Measurements from ENCODE around the gene INSIG1. TPM values are rescaled to one million over a fixed set of nuclear protein-coding genes. Genes with fewer than 3 reads are reported as not detected.

Gene INSIG1
- total RNA-seq, 1 experiment from 2014 or later: 60.1 TPM

DNA sequence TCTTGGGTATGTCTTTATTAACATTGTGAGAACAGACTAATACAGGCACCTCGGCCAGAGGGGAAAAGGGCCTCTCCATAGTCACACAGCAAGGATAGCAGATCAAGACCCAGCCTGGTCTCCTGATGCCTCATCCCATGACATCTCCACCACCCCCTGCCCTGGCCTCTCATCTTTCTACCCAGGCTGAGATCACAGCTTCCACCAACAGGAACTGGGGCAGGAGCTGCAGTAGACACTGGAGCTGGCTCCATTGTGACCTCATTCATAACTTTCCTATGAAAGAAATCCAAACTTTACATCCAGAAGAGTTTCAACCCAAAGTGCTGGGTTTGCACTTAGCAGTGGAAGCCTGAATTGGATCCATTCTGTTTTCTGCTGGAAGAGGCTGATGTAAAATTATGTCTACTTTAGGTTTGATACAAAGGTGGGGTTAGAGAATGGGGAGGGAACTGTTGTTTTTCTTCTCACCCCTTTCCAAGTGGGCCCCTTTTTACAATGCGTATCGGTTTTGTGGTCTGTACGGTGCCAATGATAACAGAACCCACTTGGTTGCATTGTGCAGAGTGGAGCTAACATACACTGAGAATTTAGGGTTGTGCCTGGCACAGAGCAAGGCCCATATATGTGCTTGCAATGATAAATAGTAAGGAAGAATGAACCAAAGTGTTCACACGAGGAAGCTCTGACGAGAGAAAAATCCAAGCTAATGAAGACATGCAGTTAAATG is 28.6 kb upstream of the INSIG1 start:
- no peaks in the 10 kb centered on the region for H3K27me3 ChIP-seq (replicated peaks; ENCODE audit: control insufficient read depth, insufficient read depth, low read length)
- no peaks in the 10 kb centered on the region for H3K9me3 Mint-ChIP-seq (ENCODE audit: unreplicated experiment)
- H3K4me3 ChIP-seq (ENCODE audit: low read depth, low read length): no peak overlapping the region
- 0 out of 2 replicates have a peak, but pooled peaks cover 3% of the 10 kb centered on the region for H3K4me1 ChIP-seq
- no peaks in the 10 kb centered on the region for H3K9me3 ChIP-seq
- H3K36me3 ChIP-seq (ENCODE audit: control insufficient read depth, insufficient read depth, low read length): no peaks in the 10 kb centered on the region
- DNase-seq: no peak
- intact Hi-C loops (cut with micrococcal nuclease; ENCODE audit: unreplicated experiment): no loop called here
- H3K4me1 Mint-ChIP-seq (ENCODE audit: low read depth, unreplicated experiment): no peaks in the 10 kb centered on the region
- no peaks in the 10 kb centered on the region for H3K36me3 Mint-ChIP-seq (ENCODE audit: insufficient read depth, unreplicated experiment)
- ChIA-PET POLR2A (no interaction called here), CTCF (no interaction called here)
- no peaks in the 10 kb centered on the region for H3K27me3 Mint-ChIP-seq (ENCODE audit: insufficient read depth, unreplicated experiment)
- no peak overlapping the region for H3K4me3 Mint-ChIP-seq (ENCODE audit: unreplicated experiment)
- TF ChIP-seq, protein P1, sequence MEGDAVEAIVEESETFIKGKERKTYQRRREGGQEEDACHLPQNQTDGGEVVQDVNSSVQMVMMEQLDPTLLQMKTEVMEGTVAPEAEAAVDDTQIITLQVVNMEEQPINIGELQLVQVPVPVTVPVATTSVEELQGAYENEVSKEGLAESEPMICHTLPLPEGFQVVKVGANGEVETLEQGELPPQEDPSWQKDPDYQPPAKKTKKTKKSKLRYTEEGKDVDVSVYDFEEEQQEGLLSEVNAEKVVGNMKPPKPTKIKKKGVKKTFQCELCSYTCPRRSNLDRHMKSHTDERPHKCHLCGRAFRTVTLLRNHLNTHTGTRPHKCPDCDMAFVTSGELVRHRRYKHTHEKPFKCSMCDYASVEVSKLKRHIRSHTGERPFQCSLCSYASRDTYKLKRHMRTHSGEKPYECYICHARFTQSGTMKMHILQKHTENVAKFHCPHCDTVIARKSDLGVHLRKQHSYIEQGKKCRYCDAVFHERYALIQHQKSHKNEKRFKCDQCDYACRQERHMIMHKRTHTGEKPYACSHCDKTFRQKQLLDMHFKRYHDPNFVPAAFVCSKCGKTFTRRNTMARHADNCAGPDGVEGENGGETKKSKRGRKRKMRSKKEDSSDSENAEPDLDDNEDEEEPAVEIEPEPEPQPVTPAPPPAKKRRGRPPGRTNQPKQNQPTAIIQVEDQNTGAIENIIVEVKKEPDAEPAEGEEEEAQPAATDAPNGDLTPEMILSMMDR (IDR thresholded peaks at IDR 0.05; ENCODE audit: insufficient read depth in 1 of 2, low read depth in 1 of 2, low read length in 1 of 2, severe bottlenecking in 1 of 2, unreplicated experiment in 1 of 2): no peak
- H3K27ac Mint-ChIP-seq (ENCODE audit: unreplicated experiment): no peak overlapping the region
- BruUV-seq (replicated peaks): no TSS peak

DNA sequence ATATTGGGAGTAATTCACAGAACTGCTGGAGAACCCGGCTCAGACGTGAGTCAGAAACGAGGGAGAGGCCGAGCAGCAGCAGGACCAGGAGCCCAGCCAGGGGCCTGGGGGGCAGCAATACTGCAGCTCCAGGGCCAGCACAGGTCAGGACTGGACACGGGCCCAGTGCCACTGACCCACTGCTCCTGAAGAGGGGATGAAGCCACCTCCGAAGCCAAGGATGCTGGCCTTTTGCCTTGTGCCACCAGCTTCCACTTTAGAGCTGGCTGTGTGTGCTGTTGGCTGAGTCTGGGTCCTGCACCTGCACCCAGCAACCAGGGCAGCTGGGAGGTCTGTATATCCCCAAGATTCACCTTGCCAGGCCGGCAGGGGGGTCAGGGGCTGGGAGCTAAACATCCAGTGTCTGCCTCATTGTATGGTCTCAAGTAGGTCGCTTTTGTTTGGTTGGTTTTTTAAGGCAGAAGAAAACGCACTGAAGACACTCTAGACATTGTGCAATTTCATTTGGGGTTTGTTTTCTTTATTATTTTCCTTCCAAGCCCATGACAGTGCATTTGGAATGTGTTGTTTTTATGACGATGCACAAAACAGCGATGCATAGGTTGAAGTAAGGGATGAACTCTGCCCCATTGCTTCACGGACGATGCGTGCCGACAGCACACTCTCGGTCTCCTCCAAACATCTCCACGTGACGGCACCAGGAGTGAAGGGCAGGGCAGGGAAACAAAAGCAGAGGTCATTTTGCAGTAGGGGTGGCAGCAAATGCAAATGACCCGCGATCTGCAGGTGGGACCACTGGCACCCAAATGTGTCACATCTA is 27.7 kb upstream of the INSIG1 start:
- POLR2A ChIA-PET: no interaction called here
- TF ChIP-seq, protein P1 (IDR thresholded peaks at IDR 0.05; ENCODE audit: insufficient read depth in 1 of 2, low read depth in 1 of 2, low read length in 1 of 2, severe bottlenecking in 1 of 2, unreplicated experiment in 1 of 2): no peak
- H3K27me3 ChIP-seq (replicated peaks; ENCODE audit: control insufficient read depth, insufficient read depth, low read length): no peaks in the 10 kb centered on the region
- CTCF ChIA-PET: no interaction called here
- H3K4me1 Mint-ChIP-seq (ENCODE audit: low read depth, unreplicated experiment): no peaks in the 10 kb centered on the region
- H3K9me3 ChIP-seq: no peaks in the 10 kb centered on the region
- no peaks in the 10 kb centered on the region for H3K27me3 Mint-ChIP-seq (ENCODE audit: insufficient read depth, unreplicated experiment)
- BruUV-seq (replicated peaks): no TSS peak
- peak in 1 of 2 experiments; percentile 51 for DNase-seq
- no peak overlapping the region for H3K4me3 Mint-ChIP-seq (ENCODE audit: unreplicated experiment)
- no peaks in the 10 kb centered on the region for H3K36me3 Mint-ChIP-seq (ENCODE audit: insufficient read depth, unreplicated experiment)
- 0 out of 2 replicates have a peak, but pooled peaks cover 3% of the 10 kb centered on the region for H3K4me1 ChIP-seq
- no peaks in the 10 kb centered on the region for H3K9me3 Mint-ChIP-seq (ENCODE audit: unreplicated experiment)
- intact Hi-C loops (cut with micrococcal nuclease; ENCODE audit: unreplicated experiment): no loop called here
- H3K27ac Mint-ChIP-seq (ENCODE audit: unreplicated experiment): no peak overlapping the region
- no peak overlapping the region for H3K4me3 ChIP-seq (ENCODE audit: low read depth, low read length)
- H3K36me3 ChIP-seq (ENCODE audit: control insufficient read depth, insufficient read depth, low read length): no peaks in the 10 kb centered on the region

DNA sequence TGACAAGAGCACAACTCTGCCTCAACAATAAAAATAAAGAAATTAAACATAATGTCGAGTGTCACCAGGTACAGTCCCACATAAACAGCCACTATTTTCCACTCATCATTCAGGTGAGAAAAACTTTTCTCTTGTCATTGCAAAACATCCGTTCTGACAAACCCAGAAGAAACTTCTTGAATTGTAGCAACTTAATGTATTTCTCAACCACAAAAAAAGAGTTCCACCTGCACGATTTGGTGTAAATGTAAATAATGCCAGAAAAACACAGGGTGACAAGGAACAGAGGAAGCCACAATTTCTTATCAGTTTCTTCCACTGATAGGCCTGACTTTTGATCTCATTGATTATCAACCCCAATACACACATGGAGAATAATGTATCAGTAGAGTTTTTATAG is 26.8 kb upstream of the INSIG1 start:
- intact Hi-C loops (cut with micrococcal nuclease; ENCODE audit: unreplicated experiment): no loop called here
- no peaks in the 10 kb centered on the region for H3K27me3 ChIP-seq (replicated peaks; ENCODE audit: control insufficient read depth, insufficient read depth, low read length)
- TF ChIP-seq, protein P1 (IDR thresholded peaks at IDR 0.05; ENCODE audit: insufficient read depth in 1 of 2, low read depth in 1 of 2, low read length in 1 of 2, severe bottlenecking in 1 of 2, unreplicated experiment in 1 of 2): no peak
- Mint-ChIP-seq H3K27ac (ENCODE audit: unreplicated experiment) (no peak overlapping the region), H3K4me3 (ENCODE audit: unreplicated experiment) (no peak overlapping the region), H3K4me1 (ENCODE audit: low read depth, unreplicated experiment) (no peaks in the 10 kb centered on the region), H3K27me3 (ENCODE audit: insufficient read depth, unreplicated experiment) (no peaks in the 10 kb centered on the region), H3K36me3 (ENCODE audit: insufficient read depth, unreplicated experiment) (no peaks in the 10 kb centered on the region), H3K9me3 (ENCODE audit: unreplicated experiment) (no peaks in the 10 kb centered on the region)
- DNase-seq: no peak
- H3K36me3 ChIP-seq (ENCODE audit: control insufficient read depth, insufficient read depth, low read length): no peaks in the 10 kb centered on the region
- no TSS peak for BruUV-seq (replicated peaks)
- CTCF ChIA-PET: no interaction called here
- H3K4me1 ChIP-seq: 0 out of 2 replicates have a peak, but pooled peaks cover 3% of the 10 kb centered on the region
- no peaks in the 10 kb centered on the region for H3K9me3 ChIP-seq
- H3K4me3 ChIP-seq (ENCODE audit: low read depth, low read length): no peak overlapping the region
- POLR2A ChIA-PET: no interaction called here

Data from Caco-2 (cell line).